Tibial nerve (tissue), 3 donors: ENCODE measurements around the gene FANCI.

ENCODE experiments used
- CTCF ChIP-seq, 5 experiments: fragments of 200-600 bp in 3 of 5; fragments of 450-650 bp in 2 of 5; sonication (generic) in 3 of 5; IDR thresholded peaks; one replicate each; pipeline ENCODE4 v1.5.1; 2016 to 2019; ENCODE audit warnings: antibody characterized with exemption in 5 of 5, mild to moderate bottlenecking in 3 of 5, moderate library complexity in 2 of 5
- POLR2A ChIP-seq, 2 donors: fragments of 450-650 bp; IDR thresholded peaks; one replicate each; pipeline ENCODE4 v1.6.1; 2017; ENCODE audit warnings: antibody characterized with exemption in 2 of 2, mild to moderate bottlenecking in 2 of 2, moderate library complexity in 2 of 2

GRCh38 chr15:89320200-89320599 lies 76.4 kb downstream of the FANCI start:
- TF ChIP-seq CTCF (IDR thresholded peaks at IDR 0.05) (no peak), POLR2A (IDR thresholded peaks at IDR 0.05) (no peak)
